GM10847 (cell line): Measurements from ENCODE around the gene CHI3L1.

Experiments
- POLR2A ChIP-seq: IDR thresholded peaks from 2 replicates; pipeline ENCODE4 v1.6.1; 2011; ENCODE audit not compliant: insufficient read length; ENCODE audit errors: extremely low read depth

The CHI3L1 gene

DNA sequence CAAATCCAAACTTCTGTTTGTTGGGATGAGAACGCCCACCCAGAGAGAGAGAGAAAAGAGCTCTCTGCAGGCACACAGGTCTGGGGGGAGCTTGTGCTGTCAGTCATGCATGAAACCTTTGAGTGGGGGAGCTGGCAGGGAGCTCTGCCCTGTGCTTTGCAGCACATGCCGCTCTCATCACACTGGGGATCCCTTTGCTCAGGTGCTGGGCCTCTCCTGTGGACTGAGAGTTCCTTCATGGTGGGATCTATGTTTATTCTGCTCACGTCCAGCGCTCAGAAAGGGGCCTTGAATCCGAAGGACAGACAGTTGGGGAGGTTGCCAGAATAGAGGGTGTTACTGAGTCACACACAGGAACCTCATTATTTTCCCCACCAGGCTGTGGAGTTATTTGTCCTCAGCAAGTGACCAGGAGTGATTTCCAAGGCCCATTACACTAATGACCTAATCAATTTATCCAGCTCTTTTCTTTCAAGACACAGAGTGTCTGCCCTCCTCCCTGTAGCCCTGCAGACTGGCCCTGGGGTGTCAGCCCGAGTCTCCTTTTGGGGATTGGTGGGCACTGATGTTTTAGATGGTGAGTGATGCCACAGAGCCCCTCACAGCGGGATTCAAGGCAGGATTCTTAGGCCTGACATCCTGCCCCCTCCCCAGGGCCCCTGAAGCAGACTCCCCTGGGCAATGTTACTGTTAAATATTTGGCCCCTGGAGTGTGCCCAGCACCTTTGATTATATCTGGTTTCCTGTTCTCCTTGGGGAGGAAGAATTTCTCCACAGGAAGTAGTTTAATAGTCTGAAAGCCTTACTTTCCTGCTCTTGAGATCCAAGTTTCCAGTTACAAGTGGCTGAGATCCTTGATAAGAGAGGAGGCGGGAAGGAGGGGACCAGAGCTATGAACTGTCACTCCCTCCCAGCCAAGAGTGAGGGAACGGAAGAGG is 33.2 kb downstream of the CHI3L1 start:
- no peak for TF ChIP-seq POLR2A

DNA sequence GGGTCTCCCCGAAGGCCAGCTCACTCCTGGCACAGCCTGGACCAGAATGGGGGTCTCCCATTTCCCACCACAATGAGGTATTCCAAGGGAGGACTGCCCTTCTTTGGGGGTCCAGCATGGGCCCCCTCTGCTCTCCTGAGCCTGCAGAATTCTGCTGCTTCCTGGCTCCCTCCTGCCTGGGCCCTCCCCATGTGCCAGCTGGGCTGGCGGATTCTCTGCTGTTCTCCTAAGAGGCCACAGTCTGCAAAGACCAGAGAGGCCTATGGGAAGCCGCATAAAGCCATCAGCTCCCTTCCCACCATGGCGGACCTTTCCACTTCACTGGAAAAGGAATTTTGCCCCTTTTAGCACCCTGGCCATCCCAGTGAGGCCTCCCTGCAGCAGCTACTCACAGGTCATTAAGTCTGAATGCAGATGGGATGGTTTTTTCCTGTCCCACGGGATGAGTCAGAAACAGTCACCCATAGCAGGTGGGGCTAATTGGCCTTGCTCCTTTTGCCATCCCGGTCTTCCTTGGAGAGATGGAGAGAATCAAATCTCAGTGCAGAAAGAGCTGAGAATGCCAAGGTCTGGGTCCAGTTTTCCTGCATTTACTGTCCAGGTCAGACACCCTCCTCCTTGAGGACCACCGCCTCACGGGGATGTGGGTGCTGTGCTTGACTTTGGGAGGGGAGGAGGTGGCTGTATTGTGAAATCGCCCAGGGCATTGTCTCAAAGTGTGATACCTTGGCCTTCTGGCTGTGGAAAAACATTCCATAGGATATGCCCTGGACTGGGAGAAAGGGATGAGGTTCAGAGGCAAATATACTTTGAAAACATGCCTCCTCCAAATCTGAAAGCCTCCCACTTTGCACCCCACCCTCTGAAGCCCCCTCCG is 34.1 kb downstream of the CHI3L1 start:
- no peak for TF ChIP-seq POLR2A

DNA sequence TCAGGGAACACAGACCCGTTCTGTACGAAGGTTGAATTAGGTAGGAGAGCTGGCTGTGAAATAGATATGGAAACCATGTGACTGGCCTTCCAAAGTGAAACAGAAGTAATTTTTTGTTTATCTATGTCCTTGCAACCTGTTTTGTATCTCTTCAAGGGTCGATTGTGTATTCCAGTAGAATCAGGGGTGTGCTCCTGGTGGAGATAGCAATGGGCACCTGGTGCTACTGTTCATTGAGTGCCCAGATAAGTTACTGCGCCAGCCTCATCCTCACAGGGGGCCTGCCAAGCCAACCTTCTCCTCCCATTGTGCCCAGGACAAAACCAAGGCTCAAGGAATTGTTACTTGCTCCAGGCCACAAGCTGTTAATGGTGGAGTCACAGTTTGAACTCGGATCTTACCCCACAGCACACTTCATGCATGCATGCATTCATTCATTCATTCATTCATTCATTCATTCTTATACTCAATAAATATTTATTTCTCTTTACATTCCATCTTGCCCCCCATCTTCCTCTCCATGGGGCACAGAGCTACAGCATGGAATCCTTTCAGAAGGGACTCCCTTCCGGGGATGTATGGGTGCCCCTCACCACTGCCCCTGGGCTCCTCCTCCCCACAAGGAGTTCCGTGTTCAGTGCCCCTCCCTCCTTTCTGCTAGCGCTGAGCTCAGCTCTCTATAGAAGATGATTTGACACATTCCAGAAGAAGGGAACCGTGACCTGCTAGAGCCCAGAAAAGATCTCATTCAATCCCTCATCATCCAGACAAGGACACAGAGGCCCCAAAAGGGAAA is 34.9 kb downstream of the CHI3L1 start:
- TF ChIP-seq POLR2A = no peak

DNA sequence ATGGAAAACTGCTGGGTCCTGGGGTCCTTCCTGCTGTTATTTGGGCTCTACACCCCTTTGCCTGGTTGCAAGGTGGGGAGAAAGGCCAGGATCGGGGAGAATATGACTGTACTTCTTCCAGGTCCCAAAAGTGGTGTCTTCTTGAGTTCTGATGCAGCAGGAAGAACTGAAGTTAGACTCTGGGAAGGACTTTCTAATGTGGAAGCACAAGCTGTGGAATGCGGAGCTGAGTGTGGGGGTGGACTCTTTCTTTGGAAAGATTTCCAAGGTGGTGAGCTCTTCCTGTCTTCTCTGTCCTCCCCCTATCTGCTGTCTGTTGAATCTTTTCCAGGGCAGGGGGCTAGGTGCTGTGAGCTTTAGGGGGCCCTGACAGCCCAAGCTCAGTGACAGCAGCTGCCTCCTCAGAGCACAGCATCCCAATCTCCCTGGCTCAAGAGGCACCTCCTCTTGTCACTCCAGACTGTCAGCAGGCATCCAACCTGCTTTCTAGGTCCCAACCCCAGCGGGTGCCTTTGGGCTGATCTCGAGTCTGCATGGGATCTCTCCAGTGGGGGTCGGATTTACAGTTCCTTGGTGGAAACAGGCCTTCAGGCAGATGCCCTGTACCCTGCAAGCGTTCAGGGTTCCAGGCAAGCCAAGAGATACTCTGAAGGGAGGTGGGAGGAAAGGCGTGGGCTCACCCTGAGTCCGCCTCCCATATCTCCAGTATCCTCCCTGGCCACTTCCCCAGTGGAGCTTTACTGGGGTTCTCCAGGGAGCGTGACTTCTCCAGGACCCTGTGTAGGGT is 35.8 kb downstream of the CHI3L1 start:
- no peak for TF ChIP-seq POLR2A

DNA sequence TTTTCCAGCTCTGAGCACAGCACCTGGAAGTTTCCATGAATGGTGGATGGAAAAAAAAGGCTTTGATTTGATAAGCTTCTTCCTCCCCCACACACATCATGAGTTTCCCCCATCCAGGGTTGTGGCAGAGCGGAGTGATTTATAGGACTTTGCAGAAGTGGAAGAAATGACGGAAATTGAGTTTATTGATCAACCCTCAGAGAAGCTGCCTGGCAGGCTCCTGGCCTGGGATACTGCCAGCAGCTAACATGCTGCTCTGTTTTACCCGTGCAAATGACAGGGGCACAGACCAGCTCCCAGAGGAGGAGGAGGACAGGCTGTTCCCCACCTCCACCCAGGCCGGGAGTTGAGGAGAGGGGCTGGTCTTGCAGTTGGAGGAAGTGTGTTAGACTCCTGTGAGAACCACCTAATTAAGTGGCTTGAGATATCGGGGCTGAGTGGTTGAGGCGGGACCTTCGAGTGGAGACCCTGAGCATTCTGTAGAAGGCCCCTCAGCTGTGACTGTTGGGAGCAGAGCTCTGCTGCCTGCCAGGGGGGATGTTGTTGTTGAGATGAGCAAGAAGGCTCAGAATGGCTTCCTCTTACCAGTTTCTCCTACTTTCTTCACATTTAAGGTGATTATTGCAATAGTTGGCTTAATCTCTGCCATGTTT is 37.2 kb downstream of the CHI3L1 start:
- no peak for TF ChIP-seq POLR2A

DNA sequence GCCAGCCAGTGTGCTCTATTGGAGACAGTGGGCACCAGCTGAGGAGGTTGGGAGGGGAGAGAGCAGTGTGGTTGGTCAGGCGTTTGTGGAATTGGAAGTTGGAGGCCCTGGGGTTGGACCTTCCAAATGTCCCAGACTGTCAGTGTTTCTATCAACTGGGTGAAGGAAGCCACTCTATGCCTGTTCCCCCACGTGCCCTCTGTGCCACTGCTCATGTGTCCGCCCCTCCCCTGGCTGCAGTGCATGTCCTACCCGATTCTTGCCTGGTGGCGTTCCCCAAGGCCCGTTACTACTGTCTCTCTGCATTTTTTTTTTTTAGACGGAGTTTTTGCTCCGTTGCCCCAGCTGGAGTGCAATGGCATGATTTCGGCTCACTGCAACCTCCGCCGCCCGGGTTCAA is 37.9 kb downstream of the CHI3L1 start:
- TF ChIP-seq POLR2A = no peak

DNA sequence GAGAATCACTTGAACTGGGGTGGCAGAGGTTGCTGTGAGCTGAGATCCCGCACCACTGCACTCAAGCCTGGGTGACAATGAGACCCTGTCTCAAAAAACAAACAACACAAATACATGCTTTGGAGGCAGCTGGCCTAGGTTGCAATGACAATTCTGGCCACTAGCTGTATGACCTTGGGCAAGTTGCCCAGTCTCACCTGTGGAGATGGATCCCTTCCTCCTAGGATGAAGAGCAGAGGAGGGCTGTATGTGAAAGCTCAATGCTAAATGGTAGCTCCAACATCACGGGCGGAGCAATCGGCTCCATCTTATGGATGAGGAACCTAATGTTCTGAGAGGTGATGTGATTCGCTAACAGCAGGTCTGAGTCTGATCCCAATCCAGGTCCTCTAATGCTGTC is 38.4 kb downstream of the CHI3L1 start:
- TF ChIP-seq POLR2A = no peak

DNA sequence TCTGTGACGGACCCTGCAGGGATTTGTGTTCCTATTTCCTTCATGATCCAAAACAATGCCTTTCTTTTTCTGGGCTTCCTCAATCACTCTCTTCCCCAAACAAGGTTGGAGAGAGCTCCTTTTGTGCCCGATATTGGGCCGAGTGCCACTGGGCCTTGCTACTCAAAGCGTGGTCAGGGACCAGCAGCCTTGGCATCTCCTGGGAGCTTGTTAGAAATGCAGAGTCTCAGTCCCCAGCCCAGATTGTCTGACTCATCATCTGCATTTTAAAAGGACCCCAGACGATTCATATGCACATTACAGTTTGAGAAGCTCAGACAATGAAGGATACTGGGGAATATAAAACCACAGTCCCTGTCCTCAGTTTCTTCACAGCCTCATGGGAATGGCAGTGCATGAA is 39.1 kb downstream of the CHI3L1 start:
- no peak for TF ChIP-seq POLR2A

DNA sequence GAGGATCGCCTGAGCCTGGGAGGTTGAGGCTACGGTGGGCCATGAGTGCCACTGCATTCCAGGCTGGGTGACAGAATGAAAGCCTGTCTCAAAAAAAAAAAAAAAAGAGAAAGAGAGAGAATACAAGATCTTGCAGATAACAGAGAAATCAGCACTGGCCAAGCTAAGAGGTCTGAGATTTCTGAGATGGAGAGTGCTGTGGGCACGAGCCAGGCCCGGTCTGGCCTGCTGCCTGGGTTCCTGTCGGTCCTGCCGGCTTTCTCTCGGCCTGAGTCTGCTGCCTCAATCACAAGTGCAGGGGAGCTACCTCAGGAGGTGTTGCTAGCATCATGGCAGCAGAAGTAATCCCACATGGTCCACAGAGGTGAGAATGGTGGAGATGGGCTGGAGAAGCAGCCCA is 40.0 kb downstream of the CHI3L1 start:
- no peak for TF ChIP-seq POLR2A

DNA sequence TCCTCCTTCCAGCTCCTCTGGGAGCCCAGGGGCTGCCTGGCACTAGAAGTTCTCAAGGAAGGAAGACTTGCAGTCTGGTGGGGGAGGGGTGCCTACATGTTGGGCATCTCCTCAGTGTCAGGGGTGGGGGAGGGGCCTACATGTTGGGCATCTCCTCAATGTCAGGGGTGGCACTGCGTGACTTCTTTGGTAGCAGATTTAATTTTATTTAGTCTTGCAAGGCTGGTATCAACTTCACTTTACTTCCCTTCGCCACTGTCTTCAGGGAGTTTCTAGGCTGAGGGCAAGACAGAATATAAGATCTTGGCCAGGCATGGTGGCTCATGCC is 40.5 kb downstream of the CHI3L1 start:
- TF ChIP-seq POLR2A = no peak

DNA sequence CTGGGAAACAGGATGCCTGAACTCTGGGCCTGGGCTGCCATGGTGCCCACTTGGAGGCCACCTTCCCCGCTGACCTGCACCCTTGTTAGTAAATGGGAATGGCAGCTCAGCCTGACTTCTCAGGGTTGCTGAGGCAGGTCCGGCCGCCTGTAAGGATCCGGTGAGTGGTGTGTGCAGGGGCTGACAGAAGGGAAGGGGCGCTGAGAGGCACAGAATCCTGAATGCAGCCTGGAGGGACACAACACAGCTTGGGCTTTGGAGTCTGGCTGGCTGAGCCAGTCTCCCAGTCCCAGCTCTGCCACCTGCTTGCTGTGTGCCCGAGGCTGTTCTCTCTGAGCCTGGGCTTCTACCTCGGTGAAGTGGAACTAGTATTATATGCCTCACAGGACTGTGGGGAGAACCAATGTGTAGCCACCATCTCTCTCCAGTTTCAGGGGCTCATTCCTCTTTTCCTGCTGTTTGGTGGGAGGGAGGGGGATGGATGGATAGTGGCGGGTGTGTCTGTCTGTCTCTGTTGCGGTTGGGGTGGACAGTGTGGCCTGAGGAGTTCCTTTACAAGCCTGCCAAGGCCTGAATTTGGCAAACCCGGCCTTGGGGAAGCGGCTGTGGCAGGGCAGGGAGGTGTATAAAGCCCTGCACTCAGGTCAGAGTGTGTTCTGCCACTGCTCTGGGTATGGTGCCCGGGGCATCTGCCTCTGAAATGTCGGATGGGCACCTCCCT is 41.0 kb downstream of the CHI3L1 start:
- TF ChIP-seq POLR2A = no peak

DNA sequence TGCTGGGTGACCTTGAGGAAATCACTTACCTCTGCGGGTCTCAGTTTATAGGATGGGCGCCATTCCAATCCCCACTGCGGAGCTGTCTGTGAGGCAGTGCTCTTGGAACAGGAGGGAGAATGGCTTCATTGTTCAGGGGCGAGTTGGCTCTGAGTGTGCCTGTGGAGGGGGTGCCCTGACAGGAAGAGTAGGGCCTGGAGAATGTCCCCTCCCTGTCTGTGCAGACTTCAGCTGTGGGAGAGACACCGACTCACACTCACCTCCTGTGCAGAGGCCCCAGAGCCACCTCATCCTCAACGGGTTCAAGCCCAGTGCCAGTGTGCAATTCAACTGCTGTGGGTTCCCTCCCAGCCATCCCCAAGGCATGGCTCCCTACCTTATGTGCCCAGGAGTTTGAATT is 41.8 kb downstream of the CHI3L1 start:
- TF ChIP-seq POLR2A = no peak

DNA sequence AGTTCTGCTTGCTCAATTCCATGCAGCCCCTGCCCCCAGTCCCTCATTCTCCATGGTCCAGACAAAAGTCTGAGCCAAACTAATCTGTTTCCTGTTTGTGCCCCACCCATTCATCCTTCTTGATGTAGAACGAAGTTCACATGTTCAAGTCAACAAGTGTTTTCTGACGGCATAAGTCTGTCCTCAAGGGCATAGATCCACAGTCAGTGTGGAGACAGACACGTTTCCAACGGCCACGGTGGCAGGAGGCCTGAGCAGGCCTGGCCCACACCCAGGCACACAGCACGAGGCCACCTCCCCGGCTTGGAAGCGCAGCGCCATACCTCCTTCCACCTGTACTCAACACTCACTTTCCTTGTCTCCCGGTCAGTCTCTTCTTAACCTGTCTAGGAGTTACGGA is 42.9 kb downstream of the CHI3L1 start:
- no peak for TF ChIP-seq POLR2A
